Measurements from ENCODE around the gene AP5Z1. TPM values are rescaled to one million over a fixed set of nuclear protein-coding genes. Genes with fewer than 3 reads are reported as not detected.

AP5Z1 gene
- total RNA-seq, 2 experiments from 2014 or later, result 47.3 to 55.0 TPM

GRCh38 chr7:4785371-4785770 is 9.9 kb downstream of the AP5Z1 start:
- Mint-ChIP-seq H3K27ac (no peak overlapping the region), H3K36me3 (ENCODE audit: low read depth) (peaks cover 16% of the 10 kb centered on the region), H3K27me3 (ENCODE audit: low read depth) (no peaks in the 10 kb centered on the region), H3K9me3 (ENCODE audit: insufficient read depth) (no peaks in the 10 kb centered on the region), H3K4me1 (ENCODE audit: low read depth) (no peaks in the 10 kb centered on the region), H3K4me3 (no peak overlapping the region)
- no peak for DNase-seq
- ChIA-PET CTCF (no interaction called here), POLR2A (interaction anchor here (1.2 kb wide), 1 partner anchor 10 kb away, joined by 5 read pairs; the partner anchor contains the start of gene AP5Z1)
- no peak for ATAC-seq

- ChIA-PET CTCF (no interaction called here), POLR2A (no interaction called here)
- Mint-ChIP-seq H3K9me3 (ENCODE audit: insufficient read depth) (no peaks in the 10 kb centered on the region), H3K27me3 (ENCODE audit: low read depth) (no peaks in the 10 kb centered on the region), H3K4me3 (no peak overlapping the region), H3K36me3 (ENCODE audit: low read depth) (peaks cover 13% of the 10 kb centered on the region), H3K4me1 (ENCODE audit: low read depth) (no peaks in the 10 kb centered on the region), H3K27ac (no peak overlapping the region)
- DNase-seq (no peak), ATAC-seq (no peak)
These were observed 10.6 kb downstream of the AP5Z1 start for GRCh38 chr7:4786015-4786414.

GRCh38 chr7:4787541-4787940 is 12.1 kb downstream of the AP5Z1 start:
- Mint-ChIP-seq H3K27ac (no peak overlapping the region), H3K4me1 (ENCODE audit: low read depth) (no peaks in the 10 kb centered on the region), H3K9me3 (ENCODE audit: insufficient read depth) (no peaks in the 10 kb centered on the region), H3K27me3 (ENCODE audit: low read depth) (no peaks in the 10 kb centered on the region), H3K4me3 (no peak overlapping the region), H3K36me3 (ENCODE audit: low read depth) (peaks cover 9% of the 10 kb centered on the region)
- ATAC-seq (no peak), DNase-seq (no peak)
- CTCF ChIA-PET, result interaction anchor here (0.8 kb wide), 1 partner anchor 117 kb away, joined by 3 read pairs; no protein-coding TSS in a partner anchor
- POLR2A ChIA-PET, result no interaction called here

- H3K9me3 Mint-ChIP-seq (ENCODE audit: insufficient read depth), result no peaks in the 10 kb centered on the region
- peaks cover 8% of the 10 kb centered on the region for H3K36me3 Mint-ChIP-seq (ENCODE audit: low read depth)
- no peak overlapping the region for H3K4me3 Mint-ChIP-seq
- H3K27me3 Mint-ChIP-seq (ENCODE audit: low read depth), result no peaks in the 10 kb centered on the region
- DNase-seq, result no peak
- ChIA-PET POLR2A (no interaction called here), CTCF (no interaction called here)
- no peak overlapping the region for H3K27ac Mint-ChIP-seq
- no peak for ATAC-seq
- no peaks in the 10 kb centered on the region for H3K4me1 Mint-ChIP-seq (ENCODE audit: low read depth)
These were observed 12.7 kb downstream of the AP5Z1 start for GRCh38 chr7:4787947-4788626.

GRCh38 chr7:4788627-4789189 is 13.3 kb downstream of the AP5Z1 start:
- no peak for DNase-seq
- no peaks in the 10 kb centered on the region for H3K4me1 Mint-ChIP-seq (ENCODE audit: low read depth)
- no peaks in the 10 kb centered on the region for H3K27me3 Mint-ChIP-seq (ENCODE audit: low read depth)
- no peak overlapping the region for H3K4me3 Mint-ChIP-seq
- no peak for ATAC-seq
- H3K27ac Mint-ChIP-seq, result no peak overlapping the region
- ChIA-PET CTCF (interaction anchor here (1.2 kb wide), 1 partner anchor 10 kb away, joined by 3 read pairs; no protein-coding TSS in a partner anchor), POLR2A (interaction anchor here (1.3 to 1.8 kb wide), 2 partner anchors 10 to 13 kb away, joined by 3 to 6 read pairs; partner anchors contain the start of gene AP5Z1)
- H3K9me3 Mint-ChIP-seq (ENCODE audit: insufficient read depth), result no peaks in the 10 kb centered on the region
- peaks cover 8% of the 10 kb centered on the region for H3K36me3 Mint-ChIP-seq (ENCODE audit: low read depth)

GRCh38 chr7:4789194-4790077 is 14.0 kb downstream of the AP5Z1 start:
- POLR2A ChIA-PET, result interaction anchor here (1.3 to 1.8 kb wide), 2 partner anchors 11 to 14 kb away, joined by 3 to 6 read pairs; partner anchors contain the start of gene AP5Z1
- no peak overlapping the region for H3K27ac Mint-ChIP-seq
- no peak for DNase-seq
- ATAC-seq, result no peak
- CTCF ChIA-PET, result interaction anchor here (0.5 to 1.2 kb wide), 2 partner anchors 11 to 1521 kb away, joined by 3 to 4 read pairs; no protein-coding TSS in a partner anchor
- H3K4me1 Mint-ChIP-seq (ENCODE audit: low read depth), result no peaks in the 10 kb centered on the region
- no peaks in the 10 kb centered on the region for H3K27me3 Mint-ChIP-seq (ENCODE audit: low read depth)
- peaks cover 13% of the 10 kb centered on the region for H3K36me3 Mint-ChIP-seq (ENCODE audit: low read depth)
- no peaks in the 10 kb centered on the region for H3K9me3 Mint-ChIP-seq (ENCODE audit: insufficient read depth)
- no peak overlapping the region for H3K4me3 Mint-ChIP-seq

- DNase-seq, result no peak
- Mint-ChIP-seq H3K27ac (no peak overlapping the region), H3K4me3 (no peak overlapping the region), H3K27me3 (ENCODE audit: low read depth) (no peaks in the 10 kb centered on the region), H3K36me3 (ENCODE audit: low read depth) (peaks cover 16% of the 10 kb centered on the region), H3K9me3 (ENCODE audit: insufficient read depth) (no peaks in the 10 kb centered on the region), H3K4me1 (ENCODE audit: low read depth) (no peaks in the 10 kb centered on the region)
- ChIA-PET CTCF (interaction anchor here (1.2 kb wide), 1 partner anchor 12 kb away, joined by 3 read pairs; no protein-coding TSS in a partner anchor), POLR2A (interaction anchor here (0.6 to 1.8 kb wide), 2 partner anchors 15 to 1277 kb away, joined by 5 to 6 read pairs; partner anchors contain the start of gene AP5Z1)
- peak; percentile 11 for ATAC-seq
These were observed 14.6 kb downstream of the AP5Z1 start for GRCh38 chr7:4790078-4790465.

- Mint-ChIP-seq H3K4me3 (no peak overlapping the region), H3K27me3 (ENCODE audit: low read depth) (no peaks in the 10 kb centered on the region), H3K4me1 (ENCODE audit: low read depth) (no peaks in the 10 kb centered on the region), H3K27ac (no peak overlapping the region), H3K9me3 (ENCODE audit: insufficient read depth) (no peaks in the 10 kb centered on the region), H3K36me3 (ENCODE audit: low read depth) (peaks cover 16% of the 10 kb centered on the region)
- ChIA-PET POLR2A (interaction anchor here (0.6 to 1.8 kb wide), 2 partner anchors 15 to 1277 kb away, joined by 5 to 6 read pairs; partner anchors contain the start of gene AP5Z1), CTCF (no interaction called here)
- DNase-seq (no peak), ATAC-seq (no peak)
These were observed 15.1 kb downstream of the AP5Z1 start for GRCh38 chr7:4790516-4790991.

GRCh38 chr7:4791101-4791737 is 15.8 kb downstream of the AP5Z1 start:
- ChIA-PET CTCF (interaction anchor here (1.0 to 2.2 kb wide), 3 partner anchors 16 to 294 kb away, joined by 3 to 10 read pairs (median 3); partner anchors contain the start of gene AP5Z1), POLR2A (interaction anchor here (1.6 kb wide), 1 partner anchor 16 kb away, joined by 9 read pairs; the partner anchor contains the start of gene AP5Z1)
- Mint-ChIP-seq H3K27ac (no peak overlapping the region), H3K4me1 (ENCODE audit: low read depth) (no peaks in the 10 kb centered on the region), H3K36me3 (ENCODE audit: low read depth) (peaks cover 18% of the 10 kb centered on the region), H3K4me3 (no peak overlapping the region), H3K27me3 (ENCODE audit: low read depth) (no peaks in the 10 kb centered on the region), H3K9me3 (ENCODE audit: insufficient read depth) (no peaks in the 10 kb centered on the region)
- no peak for DNase-seq
- ATAC-seq, result no peak

- H3K27ac Mint-ChIP-seq, result no peak overlapping the region
- peaks cover 19% of the 10 kb centered on the region for H3K36me3 Mint-ChIP-seq (ENCODE audit: low read depth)
- no peaks in the 10 kb centered on the region for H3K4me1 Mint-ChIP-seq (ENCODE audit: low read depth)
- DNase-seq, result peak; percentile 67
- no peaks in the 10 kb centered on the region for H3K27me3 Mint-ChIP-seq (ENCODE audit: low read depth)
- no peaks in the 10 kb centered on the region for H3K9me3 Mint-ChIP-seq (ENCODE audit: insufficient read depth)
- ChIA-PET POLR2A (interaction anchor here (1.6 kb wide), 1 partner anchor 17 kb away, joined by 9 read pairs; the partner anchor contains the start of gene AP5Z1), CTCF (interaction anchor here (1.0 to 2.2 kb wide), 3 partner anchors 17 to 293 kb away, joined by 3 to 10 read pairs (median 3); partner anchors contain the start of gene AP5Z1)
- peak; percentile 57 for ATAC-seq
- no peak overlapping the region for H3K4me3 Mint-ChIP-seq
These were observed 16.5 kb downstream of the AP5Z1 start for GRCh38 chr7:4791738-4792536.

Measured in activated CD8-positive, alpha-beta T cell treated with anti-CD3 and anti-CD28 coated beads, Interleukin-2, amount 10 ng/mL, durations not matched to agents 7 days and 5 days (primary cell).